ENCODE data around the gene RASL12.
"Not testable (repeated sequence)": the region's sequence is repeated elsewhere in the genome, so short reads cannot be mapped to it uniquely, and the experiment has no call there.

Gene RASL12

DNA sequence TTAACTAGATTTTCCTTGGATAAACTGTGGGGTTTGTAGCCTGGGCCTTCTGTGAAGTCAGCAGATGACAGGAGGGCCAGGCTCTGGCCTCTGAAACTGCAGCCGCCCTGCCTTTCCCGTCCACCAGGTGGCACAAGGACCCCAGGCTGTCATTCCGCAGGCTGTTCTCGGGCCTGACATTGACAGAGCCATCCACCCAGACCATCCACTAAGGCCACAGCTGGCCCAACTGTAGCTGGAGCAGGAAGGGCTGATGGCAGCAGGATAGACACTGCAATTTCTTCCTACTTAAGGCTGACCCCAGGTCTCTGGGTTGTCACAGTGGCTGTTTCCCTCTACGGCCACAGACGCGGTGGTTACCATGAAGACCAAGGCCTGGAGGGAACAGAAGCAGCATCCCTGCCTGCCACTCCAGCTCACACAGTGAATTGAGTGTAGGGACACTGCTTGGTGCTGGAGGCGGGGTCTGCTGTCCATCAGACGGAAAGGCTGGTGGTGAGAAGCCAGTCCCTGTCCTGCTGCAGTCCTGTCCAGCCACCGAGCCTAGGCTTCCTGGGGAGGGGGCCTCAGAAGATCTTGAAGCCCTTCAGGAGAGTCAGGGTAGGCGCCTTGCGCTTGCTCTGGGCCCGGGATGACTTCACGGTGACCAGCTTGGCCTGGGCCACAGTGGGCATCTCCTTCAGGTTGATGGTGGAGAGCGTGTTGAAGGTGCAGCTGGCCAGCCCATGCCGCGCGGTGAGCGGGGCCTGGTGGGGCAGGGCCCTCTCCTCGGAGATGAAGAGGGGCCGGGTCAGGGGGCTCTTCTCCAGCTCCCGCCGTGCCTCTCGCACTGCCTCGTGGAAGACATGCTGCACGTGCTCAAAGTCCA, 13.2 kb downstream of the RASL12 start:
- DNase-seq, result peak; percentile 54

DNA sequence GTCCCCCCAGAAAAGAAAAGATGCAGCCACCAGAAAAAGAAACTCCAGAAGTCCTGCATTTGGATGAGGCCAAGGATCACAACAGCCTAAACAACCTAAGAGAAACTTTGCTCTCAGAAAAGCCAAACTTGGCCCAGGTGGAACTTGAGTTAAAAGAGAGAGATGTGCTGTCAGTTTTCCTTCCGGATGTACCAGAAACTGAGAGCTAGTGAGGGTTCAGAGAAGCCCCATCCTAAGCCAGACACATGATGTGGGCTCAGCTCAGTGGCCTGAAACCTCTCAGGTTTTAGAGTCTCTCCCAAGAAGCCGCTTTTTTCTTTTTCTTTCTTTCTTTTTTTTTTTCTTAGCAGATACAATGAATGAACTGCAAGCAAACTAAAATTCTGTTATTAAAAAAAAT, 14.8 kb downstream of the RASL12 start:
- no peak for DNase-seq

DNA sequence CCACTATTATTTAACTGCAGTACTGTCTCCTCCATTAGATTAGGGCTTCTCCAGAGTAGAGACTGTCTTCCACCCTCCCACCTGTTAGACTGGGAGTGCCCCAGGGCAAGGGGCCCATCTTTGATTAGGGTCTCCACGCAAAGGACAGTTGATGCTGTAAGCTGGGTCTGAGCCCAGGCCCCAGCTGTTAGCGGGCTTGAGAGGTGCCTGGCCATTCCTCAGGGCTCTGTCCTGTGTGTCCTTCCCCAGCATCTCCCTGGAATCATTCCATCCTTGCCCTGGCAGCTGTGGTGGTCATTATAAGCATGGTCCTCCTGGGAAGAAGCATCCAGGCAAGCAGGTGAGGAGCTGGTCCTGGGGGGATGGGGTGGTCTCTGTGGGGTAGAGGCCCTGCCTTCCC, 16.5 kb downstream of the RASL12 start:
- no peak for DNase-seq

- no peak for DNase-seq
Observed at GRCh38 chr15:65050270-65050669, 17.5 kb downstream of the RASL12 start.

- peak; percentile 89 for DNase-seq
Observed at GRCh38 chr15:65049418-65049840, 18.4 kb downstream of the RASL12 start.

DNA sequence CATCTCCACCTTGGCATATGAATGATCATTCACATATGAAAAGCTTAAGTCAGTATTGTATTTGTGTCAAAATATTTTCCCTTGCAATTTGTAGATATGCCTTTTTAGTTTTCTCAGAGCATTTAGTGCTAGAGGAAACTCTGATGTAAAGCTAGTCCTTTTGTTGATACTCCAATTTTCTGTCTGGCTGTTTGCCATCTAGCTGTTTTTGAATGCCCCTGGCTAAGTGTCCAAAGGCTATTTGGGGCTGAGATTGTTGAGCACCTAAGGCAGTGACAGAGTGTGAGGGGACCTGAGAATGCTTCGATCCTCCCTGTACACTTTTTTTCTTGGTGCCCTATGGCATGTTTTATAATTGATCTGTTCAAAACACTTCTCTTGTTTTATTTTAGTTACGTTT, 19.6 kb downstream of the RASL12 start:
- no peak for DNase-seq

DNA sequence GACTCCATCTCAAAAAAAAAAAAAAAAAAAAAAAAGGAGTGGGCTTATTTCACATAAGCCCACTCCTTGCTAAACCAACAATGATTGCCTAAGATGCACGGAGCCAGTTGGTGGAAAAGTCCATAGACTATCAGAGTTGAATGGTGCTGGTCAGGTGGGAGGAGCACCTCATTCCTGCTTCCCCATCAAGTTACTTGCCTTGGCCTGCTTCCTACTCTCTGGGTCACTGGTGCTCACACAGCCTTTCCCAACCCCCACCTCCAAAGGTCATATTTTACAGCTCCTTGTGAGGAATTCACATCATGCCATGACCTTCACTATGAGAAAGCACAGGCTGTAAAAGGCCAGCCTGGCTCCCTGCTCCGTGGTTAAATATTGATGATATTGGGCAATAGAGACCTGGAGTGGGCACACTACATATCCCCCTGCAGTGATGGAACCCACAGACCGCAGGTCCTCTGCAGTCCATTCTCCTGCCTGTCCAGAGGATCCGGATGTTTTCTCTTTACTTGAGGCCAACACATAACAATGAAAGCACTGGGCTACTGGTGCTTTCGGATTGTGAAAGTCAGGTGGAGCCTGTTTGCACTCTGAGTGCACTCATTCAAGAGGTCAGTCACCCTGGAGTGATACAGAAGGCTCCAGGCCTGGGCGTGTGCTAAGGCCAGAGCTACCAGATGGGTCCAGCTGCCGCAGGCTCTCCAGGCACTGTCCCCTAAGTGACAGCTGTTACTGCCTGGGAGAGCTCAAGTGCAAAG, 22.9 kb downstream of the RASL12 start, which contains the start of gene SLC51B:
SLC51B (plus strand) TSS at position 664 of the 758 bp plus-strand sequence. CDS start 4,618 bp downstream, outside the sequence.
- no peak for DNase-seq

GRCh38 chr15:65044218-65044617, 23.6 kb downstream of the RASL12 start:
- DNase-seq, result not testable (repeated sequence)

- DNase-seq, result no peak
Observed at GRCh38 chr15:65042776-65043327, 24.9 kb downstream of the RASL12 start.

- no peak for DNase-seq
Observed at GRCh38 chr15:65041787-65042186, 26.0 kb downstream of the RASL12 start.

DNA sequence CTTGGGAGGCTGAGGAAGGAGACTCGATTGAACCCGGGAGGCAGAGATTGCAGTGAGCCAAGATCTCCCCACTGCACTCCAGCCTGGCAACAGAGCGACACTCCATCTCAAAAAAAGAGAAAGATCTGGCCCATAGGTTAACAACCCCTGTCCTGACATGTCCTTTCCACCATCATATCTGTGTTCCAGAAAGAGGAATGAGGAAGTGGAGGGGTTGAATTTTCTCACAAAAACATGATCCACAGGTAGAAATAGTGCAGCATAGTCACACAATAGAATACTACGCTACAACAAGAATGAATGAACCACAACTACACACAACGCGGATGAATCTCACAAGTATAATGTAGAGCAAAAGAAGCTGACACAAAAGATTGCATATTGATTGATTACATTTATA, 27.3 kb downstream of the RASL12 start:
- no peak for DNase-seq

GRCh38 chr15:65038836-65039235, 29.0 kb downstream of the RASL12 start:
- DNase-seq, result no peak

- DNase-seq, result no peak
Observed at GRCh38 chr15:65038428-65038827, 29.4 kb downstream of the RASL12 start.

DNA sequence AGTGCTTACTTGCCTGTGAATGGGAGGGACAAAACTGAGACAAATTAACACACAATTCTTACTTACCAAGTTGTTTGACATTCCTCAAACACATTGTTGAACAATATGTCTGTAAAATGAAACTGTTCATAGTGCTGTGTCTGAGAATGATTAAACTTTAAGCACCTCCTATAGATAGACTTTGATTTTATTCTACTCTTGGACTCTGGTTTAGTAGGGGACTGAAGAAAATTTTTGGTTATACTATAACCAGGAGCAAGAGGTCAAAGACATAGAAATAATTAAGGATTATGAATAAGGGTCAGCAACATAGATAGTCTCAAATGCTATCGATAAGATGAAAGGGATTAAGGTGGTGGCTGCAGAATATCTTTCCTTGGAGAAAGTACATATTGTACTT, 30.5 kb downstream of the RASL12 start:
- no peak for DNase-seq

DNA sequence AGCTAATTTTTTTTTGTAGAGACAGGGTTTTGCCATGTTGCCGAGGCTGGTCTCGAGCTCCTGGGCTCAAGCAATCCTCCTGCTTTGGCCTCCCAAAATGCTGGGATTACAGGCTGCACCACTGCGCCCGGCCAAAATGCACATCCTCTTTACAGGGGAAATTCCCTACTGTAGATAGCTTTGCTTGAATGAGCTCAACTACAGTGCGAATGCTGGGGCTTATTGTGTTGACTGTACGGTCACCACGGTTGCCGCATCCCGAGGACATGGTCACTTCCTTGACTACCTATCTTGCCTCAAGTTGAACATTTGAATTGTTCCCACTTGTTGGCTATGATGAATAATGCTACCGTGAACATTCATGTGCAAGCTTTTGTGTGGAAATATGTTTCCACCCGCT, 33.1 kb downstream of the RASL12 start:
- no peak for DNase-seq

DNA sequence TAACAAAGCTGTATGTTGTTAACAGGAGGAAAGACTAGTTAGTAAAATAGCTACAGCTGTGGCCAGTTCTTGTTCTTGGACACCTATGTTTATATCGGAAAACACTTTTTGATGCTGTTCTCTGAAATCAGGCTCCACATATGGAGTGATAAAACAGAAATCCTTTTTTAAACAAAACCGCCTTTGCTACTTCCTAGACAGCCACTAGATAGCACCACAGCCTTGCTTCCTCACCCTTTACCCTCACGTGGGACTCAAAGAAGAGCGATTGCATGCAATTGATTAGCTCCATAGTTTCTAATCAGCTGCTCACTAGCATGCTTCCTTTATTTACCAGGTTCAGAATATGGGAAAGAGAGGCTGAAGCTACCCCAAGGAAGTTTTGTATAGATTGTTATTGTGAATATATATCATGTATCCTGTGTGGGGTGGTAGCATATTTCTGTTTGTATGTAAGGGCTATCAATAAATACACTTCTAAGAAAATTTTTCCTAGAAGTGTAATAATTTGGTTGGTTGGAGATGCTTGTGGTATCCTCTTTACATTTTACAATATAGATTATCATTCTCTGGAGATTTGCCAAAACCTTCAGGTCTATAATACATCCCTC, 34.0 kb downstream of the RASL12 start:
- DNase-seq, result peak; percentile 51

- DNase-seq, result peak; percentile 40
Observed at GRCh38 chr15:65032801-65033537, 34.8 kb downstream of the RASL12 start.

GRCh38 chr15:65029736-65030208, 38.0 kb downstream of the RASL12 start:
- DNase-seq, result no peak

DNA sequence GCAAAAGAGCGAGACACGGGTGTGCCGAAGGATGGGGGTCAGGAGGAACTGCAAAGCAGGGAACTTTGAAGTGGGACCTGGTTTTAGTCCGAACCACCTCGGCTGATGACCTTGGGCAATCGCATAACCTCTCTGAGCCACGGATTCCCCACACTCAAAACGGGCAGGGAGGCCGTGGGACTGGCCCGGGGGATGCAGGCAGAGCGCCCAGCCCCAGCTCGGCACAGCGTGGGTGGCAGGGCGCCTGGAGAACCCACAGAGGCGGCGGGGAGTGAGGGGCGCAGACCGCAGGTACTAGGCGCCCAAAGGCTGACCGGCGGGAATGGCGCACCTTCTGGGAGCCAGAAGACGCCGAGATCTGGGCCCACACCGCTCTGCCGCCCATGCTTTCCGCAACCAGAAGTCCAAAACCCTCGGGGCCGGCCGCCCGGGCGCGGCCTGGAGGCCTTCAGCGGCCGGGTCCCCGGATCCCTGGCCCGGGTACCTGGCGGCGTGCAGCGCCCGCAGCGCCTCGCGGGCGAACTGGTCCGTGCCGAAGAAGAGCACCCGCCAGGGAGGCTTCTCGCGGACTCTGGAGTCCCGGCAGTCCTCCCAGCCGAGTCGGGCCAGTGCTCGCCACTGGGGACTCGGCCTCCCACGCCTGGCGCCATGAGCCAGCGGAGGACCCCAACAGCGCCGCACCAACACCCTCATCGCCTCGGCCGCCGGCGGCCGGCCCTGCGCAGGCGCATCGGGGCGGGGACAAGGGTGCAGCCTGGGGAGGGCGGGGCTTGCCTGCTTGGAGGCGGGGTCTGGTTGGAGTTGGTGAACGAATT, 38.7 kb downstream of the RASL12 start, which contains the start of gene MTFMT:
MTFMT (minus strand) TSS at position 719 of the 815 bp plus-strand sequence; CDS start at position 693, 26 bp downstream.
- DNase-seq, result peak; percentile 93

GRCh38 chr15:65028338-65028737, 39.5 kb downstream of the RASL12 start:
- DNase-seq, result peak; percentile 13

DNA sequence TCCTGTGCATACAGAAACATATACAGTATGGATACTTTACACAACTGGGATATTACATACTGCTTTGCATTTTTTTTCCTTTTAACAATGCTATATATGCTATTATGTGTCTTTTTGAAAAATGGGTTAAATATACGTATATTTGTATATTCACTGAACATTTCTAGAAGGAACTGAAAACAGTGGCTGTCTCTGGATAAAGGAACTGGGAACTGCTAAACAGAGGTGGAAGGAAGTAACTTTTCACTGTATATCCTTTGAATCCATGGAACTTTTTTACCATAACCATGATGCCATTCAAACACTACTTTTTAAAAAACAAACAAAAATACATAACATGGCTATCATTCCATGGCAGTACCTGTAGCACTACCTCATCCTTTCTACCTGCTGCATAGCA, 40.2 kb downstream of the RASL12 start:
- no peak for DNase-seq
